ENCODE measurements around the gene ANHX.

ANHX gene

GRCh38 chr12:133202493-133203343 is 33.0 kb downstream of the ANHX start:
- no peak for DNase-seq (ENCODE audit: low read depth in 2 of 2)

- DNase-seq (ENCODE audit: low read depth in 2 of 2): no peak
Observed at GRCh38 chr12:133201888-133202287, 33.8 kb downstream of the ANHX start.

GRCh38 chr12:133192847-133193246 is 42.8 kb downstream of the ANHX start:
- DNase-seq (ENCODE audit: low read depth in 2 of 2): no peak

GRCh38 chr12:133190176-133190575 is 45.5 kb downstream of the ANHX start:
- DNase-seq (ENCODE audit: low read depth in 2 of 2): no peak

GRCh38 chr12:133181238-133181959 is 54.3 kb downstream of the ANHX start, which contains the start of gene ZNF268:
Gene ZNF268 (plus strand): TSS chr12:133181495. CDS start chr12:133181998, 503 bp downstream.
- DNase-seq (ENCODE audit: low read depth in 2 of 2): peak; percentile 74 to 80

- DNase-seq (ENCODE audit: low read depth in 2 of 2): no peak
Observed at GRCh38 chr12:133180669-133181068, 55.0 kb downstream of the ANHX start.

GRCh38 chr12:133174901-133175300 is 60.8 kb downstream of the ANHX start:
- no peak for DNase-seq (ENCODE audit: low read depth in 2 of 2)

- no peak for DNase-seq (ENCODE audit: low read depth in 2 of 2)
Observed at GRCh38 chr12:133172491-133172890, 63.2 kb downstream of the ANHX start.

Measured in stimulated activated CD8-positive, alpha-beta memory T cell treated with anti-CD3 and anti-CD28 coated beads, Interleukin-7, amount 100 ng/mL, for 1 hour (primary cell).